KG1 (cell line): ENCODE results near the gene HAUS5.

Experiments used
- DNase-seq: peaks from one replicate; lab custom pipeline; 2025; lab: John Stamatoyannopoulos, UW

HAUS5 gene

GRCh38 chr19:35671818-35672217 is 59.3 kb downstream of the HAUS5 start:
- DNase-seq: no peak

- DNase-seq: no peak
Measured at GRCh38 chr19:35673121-35673804, 60.7 kb downstream of the HAUS5 start.
